Measurements from ENCODE around the gene SHKBP1. TPM values are rescaled to one million over a fixed set of nuclear protein-coding genes. Genes with fewer than 3 reads are reported as not detected.
A peak's percentile ranks its signal among the peaks of the same experiment; 100 is the strongest.

The SHKBP1 gene
- total RNA-seq, 1 experiment from 2014 or later: 43.0 TPM

GRCh38 chr19:40600570-40601133 is 24.0 kb downstream of the SHKBP1 start:
- ChIA-PET CTCF (interaction anchor here (1.1 kb wide), 1 partner anchor 137 kb away, joined by 4 read pairs; no protein-coding TSS in a partner anchor), POLR2A (ENCODE audit: unreplicated experiment) (no interaction called here)
- H3K27ac ChIP-seq (ENCODE audit: low read length): no peak overlapping the region

GRCh38 chr19:40601134-40601974 is 24.7 kb downstream of the SHKBP1 start, which contains the start of gene LTBP4:
TSS of gene LTBP4 (plus strand) at chr19:40601369. CDS start at chr19:40601388, 19 bp downstream.
- Histone ChIP-seq H4K20me1 (ENCODE audit: low read length) (no peaks in the 10 kb centered on the region), H3K79me2 (ENCODE audit: low read length) (no peaks in the 10 kb centered on the region), H2AFZ (ENCODE audit: low read length) (peak within 1 kb of the TSS; percentile 82), H3K4me3 (ENCODE audit: low read length) (peak within 1 kb of the TSS; percentile 69), H3K9me3 (ENCODE audit: low read length) (no peaks in the 10 kb centered on the region), H3K9me2 (replicated peaks; ENCODE audit: low read length) (no peaks in the 10 kb centered on the region), H3K4me1 (ENCODE audit: insufficient read depth, low read length) (peaks cover 46% of the 10 kb centered on the region), H3K27ac (ENCODE audit: low read length) (no peak within 1 kb of the TSS), H3K9ac (ENCODE audit: low read length) (peak within 1 kb of the TSS; percentile 58), H3K27me3 (ENCODE audit: low read length) (no peaks in the 10 kb centered on the region), H3K36me3 (ENCODE audit: low read depth, low read length) (peaks cover 2% of the 10 kb centered on the region; the same call in 1 of the 2 replicates), H3F3A (ENCODE audit: low read length, unreplicated experiment) (no peaks in the 10 kb centered on the region), H3K4me2 (ENCODE audit: low read length) (peak within 1 kb of the TSS; percentile 97)
- no peak for TF ChIP-seq EZH2phosphoT487 (IDR thresholded peaks at IDR 0.05; ENCODE audit: borderline replicate concordance, low read length)
- no peak for TF ChIP-seq EZH2 (IDR thresholded peaks at IDR 0.05; ENCODE audit: low read length, unreplicated experiment)
- TF ChIP-seq, protein P1, sequence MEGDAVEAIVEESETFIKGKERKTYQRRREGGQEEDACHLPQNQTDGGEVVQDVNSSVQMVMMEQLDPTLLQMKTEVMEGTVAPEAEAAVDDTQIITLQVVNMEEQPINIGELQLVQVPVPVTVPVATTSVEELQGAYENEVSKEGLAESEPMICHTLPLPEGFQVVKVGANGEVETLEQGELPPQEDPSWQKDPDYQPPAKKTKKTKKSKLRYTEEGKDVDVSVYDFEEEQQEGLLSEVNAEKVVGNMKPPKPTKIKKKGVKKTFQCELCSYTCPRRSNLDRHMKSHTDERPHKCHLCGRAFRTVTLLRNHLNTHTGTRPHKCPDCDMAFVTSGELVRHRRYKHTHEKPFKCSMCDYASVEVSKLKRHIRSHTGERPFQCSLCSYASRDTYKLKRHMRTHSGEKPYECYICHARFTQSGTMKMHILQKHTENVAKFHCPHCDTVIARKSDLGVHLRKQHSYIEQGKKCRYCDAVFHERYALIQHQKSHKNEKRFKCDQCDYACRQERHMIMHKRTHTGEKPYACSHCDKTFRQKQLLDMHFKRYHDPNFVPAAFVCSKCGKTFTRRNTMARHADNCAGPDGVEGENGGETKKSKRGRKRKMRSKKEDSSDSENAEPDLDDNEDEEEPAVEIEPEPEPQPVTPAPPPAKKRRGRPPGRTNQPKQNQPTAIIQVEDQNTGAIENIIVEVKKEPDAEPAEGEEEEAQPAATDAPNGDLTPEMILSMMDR (conservative IDR thresholded peaks at IDR 0.05; ENCODE audit: low read depth, low read length): no peak
- ChIA-PET POLR2A (ENCODE audit: unreplicated experiment) (no interaction called here), CTCF (interaction anchor here (1.1 kb wide), 1 partner anchor 137 kb away, joined by 4 read pairs; no protein-coding TSS in a partner anchor)
- intact Hi-C loops (cut with micrococcal nuclease): no loop called here
- ATAC-seq (no peak), DNase-seq (no peak)
- no TSS peak for BruUV-seq (replicated peaks)

More at GRCh38 chr19:40600570-40601133, 24.0 kb downstream of the SHKBP1 start:
- ATAC-seq (no peak), DNase-seq (no peak)
- peak overlapping the region; percentile 30; the same call in 1 of the 2 replicates for H3K4me3 ChIP-seq (ENCODE audit: low read length)
- TF ChIP-seq, protein P1 (conservative IDR thresholded peaks at IDR 0.05; ENCODE audit: low read depth, low read length): no peak
- no peak for TF ChIP-seq EZH2phosphoT487 (IDR thresholded peaks at IDR 0.05; ENCODE audit: borderline replicate concordance, low read length)
- no peak for TF ChIP-seq EZH2 (IDR thresholded peaks at IDR 0.05; ENCODE audit: low read length, unreplicated experiment)
- H3K4me2 ChIP-seq (ENCODE audit: low read length): 0 out of 2 replicates have a peak overlapping the region, but pooled peaks have one; percentile 28
- peaks cover 42% of the 10 kb centered on the region for H3K4me1 ChIP-seq (ENCODE audit: insufficient read depth, low read length)
- BruUV-seq (replicated peaks): no TSS peak
- peaks cover 2% of the 10 kb centered on the region; the same call in 1 of the 2 replicates for H3K36me3 ChIP-seq (ENCODE audit: low read depth, low read length)
- H4K20me1 ChIP-seq (ENCODE audit: low read length): no peaks in the 10 kb centered on the region
- no peaks in the 10 kb centered on the region for H3K79me2 ChIP-seq (ENCODE audit: low read length)
- no peak overlapping the region for H2AFZ ChIP-seq (ENCODE audit: low read length)
- H3K9me2 ChIP-seq (replicated peaks; ENCODE audit: low read length): no peaks in the 10 kb centered on the region
- H3K9ac ChIP-seq (ENCODE audit: low read length): no peak overlapping the region
- no peaks in the 10 kb centered on the region for H3F3A ChIP-seq (ENCODE audit: low read length, unreplicated experiment)
- H3K9me3 ChIP-seq (ENCODE audit: low read length): no peaks in the 10 kb centered on the region
- intact Hi-C loops (cut with micrococcal nuclease): no loop called here
- no peaks in the 10 kb centered on the region for H3K27me3 ChIP-seq (ENCODE audit: low read length)

Measured in PC-3 (cell line).